ENCODE results near the gene PRKAA2.

PRKAA2 gene

DNA sequence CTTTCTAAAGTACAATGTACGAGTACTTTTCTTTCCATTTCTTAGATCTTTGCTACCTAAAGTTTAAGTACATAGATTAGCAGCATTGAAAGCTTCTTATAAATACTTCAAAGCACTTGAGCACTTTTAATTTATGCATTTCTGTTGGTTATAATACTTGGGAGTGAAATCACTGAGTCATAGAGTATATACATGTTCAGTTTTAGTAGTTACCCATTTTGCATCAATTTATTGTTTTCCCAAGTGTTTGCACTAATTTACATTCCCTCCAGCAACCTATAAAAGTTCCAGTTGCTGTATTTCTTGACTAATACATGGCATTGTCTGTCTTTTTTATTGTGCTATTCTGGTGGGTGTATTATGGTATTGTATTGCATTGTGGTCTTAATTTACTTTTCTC lies 20.3 kb downstream of the PRKAA2 start:
- ChIA-PET POLR2A (ENCODE audit: low non-redundant PET) (no interaction called here), CTCF (interaction anchor here (0.6 kb wide), 1 partner anchor 687 kb away, joined by 3 read pairs; no protein-coding TSS in a partner anchor)
- no peak for DNase-seq (ENCODE audit: low spot score)
- no peak overlapping the region for H3K27ac ChIP-seq
- TF ChIP-seq, protein P1, sequence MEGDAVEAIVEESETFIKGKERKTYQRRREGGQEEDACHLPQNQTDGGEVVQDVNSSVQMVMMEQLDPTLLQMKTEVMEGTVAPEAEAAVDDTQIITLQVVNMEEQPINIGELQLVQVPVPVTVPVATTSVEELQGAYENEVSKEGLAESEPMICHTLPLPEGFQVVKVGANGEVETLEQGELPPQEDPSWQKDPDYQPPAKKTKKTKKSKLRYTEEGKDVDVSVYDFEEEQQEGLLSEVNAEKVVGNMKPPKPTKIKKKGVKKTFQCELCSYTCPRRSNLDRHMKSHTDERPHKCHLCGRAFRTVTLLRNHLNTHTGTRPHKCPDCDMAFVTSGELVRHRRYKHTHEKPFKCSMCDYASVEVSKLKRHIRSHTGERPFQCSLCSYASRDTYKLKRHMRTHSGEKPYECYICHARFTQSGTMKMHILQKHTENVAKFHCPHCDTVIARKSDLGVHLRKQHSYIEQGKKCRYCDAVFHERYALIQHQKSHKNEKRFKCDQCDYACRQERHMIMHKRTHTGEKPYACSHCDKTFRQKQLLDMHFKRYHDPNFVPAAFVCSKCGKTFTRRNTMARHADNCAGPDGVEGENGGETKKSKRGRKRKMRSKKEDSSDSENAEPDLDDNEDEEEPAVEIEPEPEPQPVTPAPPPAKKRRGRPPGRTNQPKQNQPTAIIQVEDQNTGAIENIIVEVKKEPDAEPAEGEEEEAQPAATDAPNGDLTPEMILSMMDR (conservative IDR thresholded peaks at IDR 0.05; ENCODE audit: low read depth): no peak

DNA sequence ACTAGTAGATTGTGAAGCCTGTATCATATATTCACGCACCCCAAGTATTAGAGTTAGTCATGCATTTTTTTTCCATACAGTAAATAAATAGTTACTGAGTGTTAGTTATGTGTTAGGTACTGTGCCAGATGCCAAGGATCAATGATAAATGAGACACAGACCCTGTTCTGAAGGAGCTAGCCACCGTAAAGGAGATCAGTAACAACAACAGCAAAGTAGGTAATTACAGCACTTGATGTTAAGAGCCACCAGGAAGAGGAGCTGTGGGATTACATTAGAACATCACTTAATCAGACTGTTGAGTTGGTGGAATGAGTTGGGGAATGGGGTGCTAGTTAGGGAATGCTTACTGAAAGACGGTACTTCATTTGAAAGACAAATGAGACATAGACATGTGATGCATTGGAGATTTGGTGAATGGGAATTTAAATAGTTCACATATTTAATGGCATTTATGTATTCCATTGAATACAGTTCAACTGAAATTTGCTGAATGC lies 21.0 kb downstream of the PRKAA2 start:
- ChIA-PET CTCF (no interaction called here), POLR2A (ENCODE audit: low non-redundant PET) (no interaction called here)
- TF ChIP-seq, protein P1 (conservative IDR thresholded peaks at IDR 0.05; ENCODE audit: low read depth): no peak
- DNase-seq (ENCODE audit: low spot score): no peak
- no peak overlapping the region for H3K27ac ChIP-seq

DNA sequence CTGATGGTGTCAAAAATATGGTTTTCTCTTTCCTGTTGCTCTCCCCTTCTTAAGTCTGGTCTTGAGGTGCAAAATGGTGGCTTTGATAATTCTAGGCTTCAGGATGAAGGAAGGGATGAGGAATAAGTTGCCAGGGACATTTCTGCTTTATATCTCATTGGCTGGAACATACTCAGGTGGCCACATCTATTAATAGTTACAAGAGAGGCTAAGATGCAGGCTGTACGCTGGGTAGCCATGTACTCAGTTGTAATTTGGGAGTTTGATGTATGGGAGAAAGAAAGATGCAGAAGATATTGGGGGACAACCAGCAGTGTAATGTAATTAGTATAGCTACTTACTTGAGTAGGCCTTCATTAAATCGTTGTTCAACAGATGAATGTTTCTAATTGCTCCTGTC lies 25.2 kb downstream of the PRKAA2 start:
- CTCF ChIA-PET: no interaction called here
- TF ChIP-seq, protein P1 (conservative IDR thresholded peaks at IDR 0.05; ENCODE audit: low read depth): no peak
- POLR2A ChIA-PET (ENCODE audit: low non-redundant PET): no interaction called here
- no peak overlapping the region for H3K27ac ChIP-seq
- DNase-seq (ENCODE audit: low spot score): no peak

DNA sequence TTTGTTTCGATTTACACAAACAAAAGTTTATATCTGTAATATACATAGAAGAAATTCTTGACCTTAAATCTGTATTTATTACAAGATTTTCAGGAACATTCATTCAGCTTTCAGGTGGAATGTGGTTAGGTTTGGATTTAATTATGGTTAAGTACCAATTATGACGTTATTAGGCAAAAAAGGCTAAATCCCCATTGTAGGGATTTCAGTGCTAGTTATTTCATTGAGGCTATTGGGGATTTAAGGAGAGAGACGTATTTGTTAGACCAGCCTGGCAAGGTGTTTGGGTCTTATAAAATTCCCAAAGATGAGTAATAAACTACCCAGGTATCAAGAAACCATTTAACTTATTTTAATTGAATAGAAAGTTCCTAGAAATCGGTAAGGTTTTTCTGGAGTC lies 26.0 kb downstream of the PRKAA2 start:
- CTCF ChIA-PET: no interaction called here
- TF ChIP-seq, protein P1 (conservative IDR thresholded peaks at IDR 0.05; ENCODE audit: low read depth): no peak
- POLR2A ChIA-PET (ENCODE audit: low non-redundant PET): no interaction called here
- H3K27ac ChIP-seq: no peak overlapping the region
- DNase-seq (ENCODE audit: low spot score): no peak

DNA sequence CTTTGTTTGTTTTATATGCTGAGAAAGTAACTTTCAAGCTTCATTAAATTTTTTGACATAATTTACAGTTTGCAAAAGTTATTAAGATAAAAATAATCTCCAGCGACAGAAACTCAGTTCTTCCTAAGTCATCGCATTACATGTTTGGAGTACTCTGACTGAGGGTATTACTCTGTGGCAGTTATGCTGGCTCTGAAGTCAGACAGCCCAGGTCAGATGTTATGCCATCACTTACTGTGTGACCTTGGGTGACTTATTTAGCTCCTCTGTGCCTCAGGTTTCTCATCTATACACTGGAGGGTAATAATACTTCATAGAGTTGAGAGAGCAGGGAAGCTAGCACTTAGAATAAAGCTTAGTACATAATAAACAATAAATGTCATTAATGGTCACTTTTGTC lies 26.4 kb downstream of the PRKAA2 start:
- ChIA-PET CTCF (no interaction called here), POLR2A (ENCODE audit: low non-redundant PET) (no interaction called here)
- TF ChIP-seq, protein P1 (conservative IDR thresholded peaks at IDR 0.05; ENCODE audit: low read depth): no peak
- DNase-seq (ENCODE audit: low spot score): no peak
- no peak overlapping the region for H3K27ac ChIP-seq

DNA sequence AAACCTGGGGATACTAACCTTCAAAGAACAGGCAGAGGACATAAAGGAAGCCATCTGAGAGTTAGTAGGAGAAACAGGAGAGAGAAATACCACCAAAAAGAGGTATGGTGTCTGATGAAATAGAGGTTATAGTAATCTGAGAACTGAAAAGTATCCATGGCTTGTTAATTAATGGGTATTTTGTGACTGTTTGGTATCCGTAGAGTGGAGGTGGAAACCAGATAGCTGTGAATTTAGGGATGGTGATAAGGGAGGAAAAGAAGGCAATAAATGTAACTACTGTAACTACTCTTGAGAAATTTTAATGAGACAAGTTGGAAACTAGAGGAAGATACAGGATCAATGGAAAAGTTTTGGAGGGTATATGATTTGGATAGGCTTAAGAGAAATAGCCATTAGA lies 27.5 kb downstream of the PRKAA2 start:
- ChIA-PET POLR2A (ENCODE audit: low non-redundant PET) (no interaction called here), CTCF (interaction anchor here (0.6 kb wide), 1 partner anchor 13 kb away, joined by 4 read pairs; no protein-coding TSS in a partner anchor)
- TF ChIP-seq, protein P1 (conservative IDR thresholded peaks at IDR 0.05; ENCODE audit: low read depth): no peak
- no peak overlapping the region for H3K27ac ChIP-seq
- DNase-seq (ENCODE audit: low spot score): no peak

DNA sequence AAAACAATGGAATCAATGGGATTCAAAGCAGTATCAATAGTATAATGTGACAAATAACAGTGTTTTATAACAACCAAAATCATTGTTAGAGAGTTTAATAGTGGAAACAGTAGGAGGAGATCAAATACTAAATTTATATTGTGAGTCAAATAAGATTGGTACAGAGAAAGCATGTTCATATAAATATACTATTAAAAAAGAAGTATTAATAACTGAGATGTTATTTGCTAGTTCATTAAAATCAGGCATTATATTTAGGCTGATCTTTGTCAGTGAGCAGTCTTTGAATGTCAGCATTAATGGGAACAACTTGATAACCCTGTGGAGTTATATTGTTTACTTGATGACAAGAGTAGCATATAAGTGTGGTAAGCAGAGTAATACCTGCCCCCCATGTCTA lies 30.6 kb downstream of the PRKAA2 start:
- DNase-seq (ENCODE audit: low spot score): no peak
- POLR2A ChIA-PET (ENCODE audit: low non-redundant PET): no interaction called here
- no peak overlapping the region for H3K27ac ChIP-seq
- CTCF ChIA-PET: no interaction called here
- TF ChIP-seq, protein P1 (conservative IDR thresholded peaks at IDR 0.05; ENCODE audit: low read depth): no peak
